ENCODE results near the gene EIF2B2.

DNA sequence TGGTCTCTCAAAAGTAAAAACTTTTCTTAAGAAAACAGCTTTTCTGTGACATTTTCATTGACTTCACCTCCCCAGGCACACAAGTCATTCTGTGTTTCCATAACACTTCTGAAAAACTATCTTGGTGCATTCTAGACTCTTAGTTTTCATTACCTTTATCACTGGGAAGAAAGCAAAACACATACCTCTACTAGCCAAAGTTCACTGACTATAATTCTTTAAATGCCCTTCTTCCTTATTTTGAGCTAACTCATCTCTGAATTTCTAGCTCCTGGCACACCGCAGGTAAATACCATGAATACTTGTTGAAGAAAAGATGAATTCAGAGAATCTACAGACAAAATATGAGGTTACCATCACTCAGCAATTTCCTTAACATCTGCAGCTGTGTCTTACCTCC is 27.4 kb downstream of the EIF2B2 start:
- TF ChIP-seq EZH2 (IDR thresholded peaks at IDR 0.05; ENCODE audit: insufficient read depth, poor library complexity, severe bottlenecking) (no peak), EZH2phosphoT487 (IDR thresholded peaks at IDR 0.05; ENCODE audit: insufficient read depth, low read depth) (no peak)
